Activated CD8-positive, alpha-beta memory T cell treated with anti-CD3 and anti-CD28 coated beads, Interleukin-2, amount 50 U/mL, for 1 hour (primary cell): ENCODE data around the gene LRFN2.

Experiments used
- DNase-seq: peaks from one replicate; pipeline ENCODE4 v3.0.0-alpha.2; 2020; ENCODE audit errors: extremely low read depth

The LRFN2 gene

DNA sequence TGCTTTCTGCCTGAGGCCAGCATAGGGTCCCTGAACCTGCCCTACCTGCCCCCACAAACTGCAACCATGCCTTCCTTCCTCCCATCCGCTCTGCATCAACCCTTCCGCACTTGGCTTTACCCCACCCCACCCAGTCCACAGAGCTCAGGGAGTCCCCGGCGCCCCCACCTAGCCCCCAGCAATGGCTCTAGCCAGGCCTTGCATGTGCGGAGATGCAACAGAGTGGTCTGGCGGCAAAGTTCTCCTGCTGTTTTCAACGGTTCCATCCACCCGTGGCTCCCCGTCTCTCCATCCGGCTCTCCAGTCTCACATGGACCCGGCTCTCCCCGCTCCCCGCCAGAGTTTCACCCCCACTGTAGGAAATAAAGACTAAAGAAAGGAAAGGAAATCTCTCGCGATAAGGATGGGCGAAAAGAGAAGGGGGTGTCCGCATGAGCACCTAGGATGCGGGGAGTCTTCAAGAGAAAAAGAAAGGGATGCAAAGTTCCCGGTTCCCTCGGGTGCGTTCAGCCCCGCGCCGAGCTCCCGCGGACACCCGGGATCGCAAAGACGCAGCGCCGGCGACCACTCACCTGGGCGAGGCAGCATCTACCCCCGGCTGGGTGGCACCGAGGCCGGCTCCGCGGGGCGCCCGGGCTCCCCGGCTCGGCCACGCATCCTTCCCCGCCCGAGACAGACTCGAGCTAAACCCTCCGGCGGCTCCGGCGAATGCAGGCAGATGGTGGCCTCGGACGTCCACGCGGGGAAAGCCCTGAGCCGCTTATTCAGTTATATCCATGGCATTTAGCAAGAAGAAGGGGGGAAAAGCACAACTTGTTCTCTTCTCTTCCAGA lies 579 bp downstream of the LRFN2 start:
- no peak for DNase-seq

DNA sequence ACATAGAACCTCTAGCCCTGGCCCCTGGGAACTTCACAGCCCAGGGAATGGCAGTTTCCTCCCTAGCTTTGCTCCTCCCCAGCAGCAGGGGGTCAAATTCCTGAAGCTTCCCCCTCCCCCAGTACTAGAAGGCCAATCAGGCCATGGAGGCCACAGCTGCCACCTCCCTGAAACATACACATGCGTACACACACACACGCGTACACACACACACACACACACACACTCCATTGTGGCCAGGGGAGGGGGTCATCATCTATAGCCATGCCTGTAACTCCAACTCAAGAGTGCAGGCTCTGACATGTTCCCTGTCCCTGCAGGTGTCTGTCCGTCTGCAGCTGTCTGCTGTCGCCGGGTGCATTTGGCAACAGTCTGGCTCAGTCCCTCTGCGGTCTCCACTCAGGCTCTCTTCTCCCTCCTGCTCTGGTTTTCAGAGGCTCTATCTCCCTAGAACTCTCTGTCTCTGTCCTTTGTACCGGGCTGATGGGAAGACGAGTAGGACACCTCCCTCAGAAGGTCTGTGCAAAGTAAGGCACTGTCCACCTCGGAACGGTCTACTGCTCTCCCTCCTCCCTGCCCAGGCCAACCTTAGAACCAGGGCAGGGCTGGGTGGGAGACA lies 1.4 kb downstream of the LRFN2 start:
- DNase-seq: no peak

DNA sequence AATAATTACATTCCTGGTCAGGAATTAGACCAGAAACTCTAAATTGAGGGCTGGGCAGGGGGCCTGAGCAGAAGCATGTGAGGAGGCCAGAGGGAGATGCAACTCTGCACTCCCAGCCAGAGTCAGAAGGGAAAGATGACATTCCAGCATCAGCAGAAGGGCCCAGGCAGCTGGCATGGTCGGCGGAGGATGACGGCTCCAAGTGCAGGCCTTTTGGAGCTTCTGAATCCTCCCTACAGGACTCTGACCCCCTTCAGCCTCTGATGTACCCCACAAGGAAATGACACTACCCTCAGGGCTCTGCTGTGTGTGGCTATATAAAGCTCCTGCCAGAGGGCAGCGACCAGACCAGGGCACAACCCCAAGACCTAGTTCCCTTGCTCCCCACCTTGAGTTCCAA lies 1.9 kb downstream of the LRFN2 start:
- no peak for DNase-seq

DNA sequence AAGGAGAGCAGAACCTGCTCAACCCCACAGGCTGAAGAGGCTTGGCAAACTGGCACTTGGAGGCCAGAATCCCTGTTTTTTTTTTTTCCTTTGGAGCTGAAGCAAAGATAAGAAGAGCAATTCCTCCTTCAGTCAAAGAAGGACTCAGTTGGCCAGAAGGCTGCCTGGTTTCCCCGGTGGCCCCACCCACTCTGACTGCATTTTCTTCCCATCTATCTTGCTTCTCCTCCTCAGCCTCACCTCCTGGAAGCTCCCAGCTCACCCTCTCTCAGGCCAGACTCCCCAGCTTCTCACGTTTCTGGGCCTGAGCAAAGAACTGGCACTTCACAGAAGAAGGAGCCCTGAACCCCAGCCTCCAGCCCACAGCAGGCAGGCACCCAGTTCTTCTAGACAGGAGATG lies 2.4 kb downstream of the LRFN2 start:
- no peak for DNase-seq

DNA sequence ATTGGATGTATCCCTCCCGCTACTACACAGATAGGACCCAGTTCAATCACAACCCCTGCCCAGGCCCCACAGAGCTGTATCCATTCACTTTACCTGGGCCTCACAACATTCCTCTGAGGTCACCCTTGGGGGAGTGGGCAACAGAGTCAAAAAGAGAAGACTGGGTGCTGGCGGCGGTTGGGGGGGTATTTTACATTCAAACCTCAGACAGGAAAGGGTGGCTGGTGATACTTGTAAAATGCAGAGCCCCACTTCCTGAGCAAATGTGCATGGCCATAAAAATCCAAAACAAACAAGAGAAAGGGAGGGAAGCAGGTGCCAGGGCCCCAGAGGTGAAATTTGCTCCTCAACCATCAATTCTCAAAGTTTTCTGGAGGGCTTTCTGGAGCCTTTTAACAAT lies 3.5 kb downstream of the LRFN2 start:
- no peak for DNase-seq

DNA sequence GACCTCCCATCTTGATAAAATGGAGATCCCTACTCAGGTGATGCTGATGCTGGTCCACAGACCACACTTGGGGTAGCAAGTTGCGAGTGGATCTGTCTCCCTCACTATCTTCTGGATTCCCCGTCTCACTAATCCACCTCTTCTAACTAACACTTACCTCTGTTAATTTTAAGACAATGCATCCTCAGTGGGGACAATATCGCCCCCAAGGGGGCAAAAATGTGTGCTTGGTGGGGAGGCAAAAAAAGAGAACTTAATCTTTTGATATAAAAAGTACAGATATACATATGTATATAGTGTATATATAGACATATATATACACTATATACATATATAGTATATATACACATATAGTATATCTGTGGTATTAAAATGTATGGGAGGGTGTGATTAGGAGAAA lies 4.3 kb downstream of the LRFN2 start:
- DNase-seq: no peak

DNA sequence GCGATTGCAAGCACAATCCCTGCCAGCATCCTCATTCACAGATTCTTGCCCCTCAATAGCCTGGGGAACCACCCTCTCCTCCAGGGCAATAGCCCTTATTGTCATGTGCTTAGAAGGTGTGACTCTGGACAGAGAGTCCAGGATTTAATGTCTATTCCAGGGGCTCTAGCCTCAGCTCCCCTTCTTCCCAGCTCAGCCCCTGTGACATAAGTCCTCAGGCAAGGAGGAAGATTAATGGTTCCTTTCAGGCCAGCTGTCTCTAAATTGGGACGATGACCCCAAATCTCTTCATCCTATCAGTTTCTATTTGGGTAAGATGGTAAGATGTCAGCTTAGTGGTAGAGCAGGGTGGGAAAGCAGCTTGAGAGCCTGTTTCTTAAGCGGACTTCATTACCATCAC lies 8.1 kb downstream of the LRFN2 start:
- no peak for DNase-seq

DNA sequence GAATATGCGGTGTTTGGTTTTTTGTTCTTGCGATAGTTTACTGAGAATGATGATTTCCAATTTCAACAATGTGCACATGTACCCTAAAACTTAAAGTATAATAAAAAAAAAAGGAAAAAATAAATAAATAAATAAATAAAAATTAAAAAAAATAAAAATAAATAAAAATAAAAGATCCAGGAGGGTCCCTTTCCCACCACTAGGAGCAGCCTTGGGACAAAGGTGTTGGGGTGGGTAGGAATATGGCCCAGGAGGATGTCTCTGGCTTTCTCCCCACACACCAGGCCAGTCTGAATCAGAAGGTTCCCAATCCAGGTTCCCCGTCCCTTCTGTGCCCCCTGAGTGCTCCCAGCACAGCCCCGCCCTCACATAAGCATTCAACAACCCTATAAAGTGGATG lies 9.5 kb downstream of the LRFN2 start:
- DNase-seq: no peak

DNA sequence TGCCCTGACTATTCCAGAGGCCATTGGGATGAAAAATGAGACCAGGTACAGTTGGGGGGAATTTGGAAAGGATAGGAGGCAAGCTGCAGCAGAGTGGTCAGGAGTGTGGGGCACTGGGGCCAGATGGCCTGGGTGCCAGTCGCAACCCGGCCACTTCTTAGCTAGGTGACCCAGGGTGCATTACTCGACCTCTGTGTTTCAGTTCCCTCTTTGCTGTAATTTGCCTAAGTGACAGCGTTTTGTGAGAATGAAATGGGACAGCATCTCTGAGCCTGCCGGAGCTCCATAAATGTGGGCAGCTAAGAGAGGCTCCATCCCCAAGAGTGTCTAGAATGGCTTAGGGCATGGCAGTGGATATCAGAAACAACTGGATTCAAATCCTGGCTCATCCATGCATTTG lies 13.9 kb downstream of the LRFN2 start:
- DNase-seq: no peak

DNA sequence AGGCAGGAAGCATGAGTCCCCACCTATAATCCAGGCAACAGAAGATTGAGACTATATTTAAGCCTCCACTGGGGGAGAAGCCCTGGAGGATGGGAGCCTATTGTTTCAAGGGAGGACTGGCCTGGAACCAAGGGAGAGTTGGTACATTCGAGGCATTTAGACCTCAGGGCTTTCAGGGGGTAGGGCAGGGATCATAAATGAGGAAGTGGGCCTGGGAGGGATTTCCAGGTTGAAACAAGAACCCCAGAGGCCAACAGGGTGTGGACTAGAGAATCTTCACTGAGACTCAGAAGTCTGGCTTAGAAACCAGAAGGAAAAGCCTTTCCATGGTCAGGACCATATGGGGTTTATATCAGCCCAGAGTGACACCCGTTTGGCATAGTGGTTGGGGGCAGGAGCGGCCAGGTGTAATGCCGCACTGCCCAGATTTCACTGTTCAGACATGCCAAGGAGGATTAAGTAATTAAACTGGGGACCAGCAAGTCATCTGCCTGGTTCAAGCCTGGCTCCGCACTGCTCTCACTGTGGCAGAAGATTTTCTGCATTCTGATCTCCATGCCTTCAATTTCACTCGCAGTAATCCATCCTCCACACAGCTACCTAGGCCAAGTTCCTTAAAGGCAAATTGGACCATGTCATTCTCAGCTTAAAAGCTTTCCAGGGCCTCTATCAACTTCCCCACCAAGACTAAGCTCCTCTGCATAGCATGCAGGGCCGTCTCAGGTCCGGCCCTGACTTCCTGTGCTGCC lies 17.8 kb downstream of the LRFN2 start:
- DNase-seq: no peak

DNA sequence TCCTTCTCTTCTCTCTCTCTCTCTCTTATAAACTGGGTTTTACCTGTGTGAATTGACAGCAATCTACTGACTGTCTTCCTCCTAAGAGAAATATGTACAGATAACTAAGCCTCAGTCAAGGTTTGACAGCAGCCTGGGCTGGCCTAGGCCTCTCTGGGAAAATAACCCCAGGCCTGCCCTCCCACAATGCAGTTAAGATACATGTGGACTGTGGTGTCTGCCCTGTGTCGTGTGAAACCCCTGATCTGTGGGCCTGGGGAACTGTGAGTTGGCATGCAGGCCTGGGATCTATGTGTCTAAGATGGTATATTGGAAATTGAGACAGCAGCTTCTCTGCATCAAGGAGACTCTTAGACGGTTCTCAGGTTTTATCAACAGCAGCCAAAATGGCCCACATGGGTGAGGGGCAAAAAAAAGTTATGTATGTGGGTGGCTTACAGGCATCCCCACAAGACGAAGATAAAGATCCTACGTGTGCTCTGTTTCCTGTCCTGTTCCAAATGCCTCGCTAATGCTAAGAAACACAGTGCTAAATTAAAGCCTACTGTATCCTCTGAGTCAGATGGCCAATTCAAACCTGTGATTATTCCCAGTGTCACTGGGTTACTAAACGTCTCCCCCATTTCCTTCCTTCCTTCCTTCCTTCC lies 19.0 kb downstream of the LRFN2 start:
- DNase-seq: no peak

DNA sequence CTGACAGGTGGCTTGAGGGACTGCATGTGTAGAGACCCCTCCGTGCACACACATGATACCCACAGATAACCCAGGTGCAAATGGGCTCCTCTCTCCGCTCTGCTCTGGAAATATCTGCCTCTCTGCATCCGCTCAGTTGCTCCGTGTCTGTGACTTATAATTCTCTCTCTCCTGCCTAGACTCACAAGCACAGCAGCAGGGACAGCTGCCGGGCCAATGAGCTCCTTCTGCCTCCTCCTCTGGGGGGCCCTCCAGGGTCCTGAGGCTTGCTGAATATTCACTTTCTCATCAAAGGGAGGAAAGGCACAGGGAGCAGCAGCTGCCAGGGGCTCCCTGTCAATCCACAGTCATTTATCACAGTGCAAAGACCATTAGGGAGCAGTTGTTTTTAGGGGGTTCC lies 24.1 kb downstream of the LRFN2 start:
- no peak for DNase-seq

DNA sequence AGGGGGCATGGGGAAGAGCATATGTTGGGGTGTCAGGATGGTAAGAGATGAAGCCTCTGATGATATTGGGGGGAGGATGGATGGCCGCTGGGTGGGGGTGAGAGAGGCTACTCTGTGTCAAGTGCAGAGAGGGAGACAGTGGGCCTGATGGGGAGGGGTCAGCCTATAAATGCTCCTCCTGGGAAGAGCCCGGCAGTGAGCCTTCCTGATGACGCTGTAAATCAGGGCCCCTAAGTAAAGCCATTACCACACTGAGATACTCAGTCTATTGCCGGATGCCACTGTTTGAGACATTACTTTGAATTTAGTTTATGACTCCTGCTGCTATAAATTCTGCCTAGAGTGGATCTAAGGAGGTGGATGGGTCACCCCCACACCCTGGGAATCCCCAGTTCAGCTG lies 28.1 kb downstream of the LRFN2 start:
- no peak for DNase-seq

DNA sequence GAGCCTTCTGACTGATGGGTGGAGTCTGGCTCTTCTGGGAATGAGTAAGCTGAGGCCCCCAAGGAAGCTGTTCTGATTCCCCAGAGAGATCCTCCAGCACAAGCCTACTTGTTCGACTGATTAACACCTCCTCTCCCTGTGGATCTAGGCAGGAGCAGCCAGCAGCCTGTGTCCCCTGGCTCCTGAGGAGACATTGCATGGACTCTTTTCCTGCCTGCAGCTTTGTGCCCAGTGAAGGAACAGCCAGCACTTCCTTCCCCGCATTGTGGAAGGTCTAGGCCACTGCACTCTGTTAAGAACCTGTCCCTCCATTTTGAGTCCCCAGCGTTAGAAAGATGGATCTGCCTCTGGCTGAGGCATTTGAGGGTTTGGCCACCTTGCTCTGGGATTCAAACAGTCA lies 29.1 kb downstream of the LRFN2 start:
- DNase-seq: no peak

DNA sequence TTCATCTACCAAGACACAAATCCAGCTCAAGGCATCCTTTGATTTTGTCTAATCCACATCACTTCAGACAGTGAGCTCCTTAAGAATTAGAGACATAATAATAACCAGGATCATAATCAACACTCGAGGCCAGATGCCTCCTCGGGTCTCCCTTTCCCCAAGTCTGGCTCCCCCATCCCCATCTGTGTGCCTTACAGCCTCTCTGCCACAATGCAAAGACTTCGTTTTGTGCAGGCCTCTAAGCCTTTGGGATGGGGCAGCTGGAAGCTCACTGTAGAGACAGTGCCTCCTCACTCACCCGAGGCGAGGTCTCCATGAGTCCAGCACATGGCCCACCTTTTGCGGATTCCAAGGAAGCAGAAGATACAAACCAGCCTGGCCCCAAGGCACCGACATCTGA lies 30.3 kb downstream of the LRFN2 start:
- no peak for DNase-seq

DNA sequence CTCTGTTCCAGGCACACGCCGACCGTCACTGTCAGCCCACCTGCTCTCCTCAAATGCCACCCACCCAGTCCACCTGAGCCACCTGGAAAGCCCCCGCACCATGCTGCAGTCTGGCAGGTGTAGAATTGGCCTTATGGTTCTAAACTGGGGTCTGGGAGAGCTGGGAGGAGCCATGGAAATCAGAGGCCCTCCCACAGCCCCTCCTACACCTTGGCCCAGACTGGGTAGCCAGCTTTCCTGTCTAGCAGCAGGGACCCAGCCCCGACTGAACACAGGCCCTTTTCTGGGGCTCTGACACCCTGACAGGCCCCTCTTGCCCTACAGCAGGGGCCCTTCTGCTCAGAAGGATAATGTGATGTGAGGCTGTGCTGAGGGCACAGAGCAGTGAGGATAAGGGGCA lies 31.1 kb downstream of the LRFN2 start:
- DNase-seq: no peak

DNA sequence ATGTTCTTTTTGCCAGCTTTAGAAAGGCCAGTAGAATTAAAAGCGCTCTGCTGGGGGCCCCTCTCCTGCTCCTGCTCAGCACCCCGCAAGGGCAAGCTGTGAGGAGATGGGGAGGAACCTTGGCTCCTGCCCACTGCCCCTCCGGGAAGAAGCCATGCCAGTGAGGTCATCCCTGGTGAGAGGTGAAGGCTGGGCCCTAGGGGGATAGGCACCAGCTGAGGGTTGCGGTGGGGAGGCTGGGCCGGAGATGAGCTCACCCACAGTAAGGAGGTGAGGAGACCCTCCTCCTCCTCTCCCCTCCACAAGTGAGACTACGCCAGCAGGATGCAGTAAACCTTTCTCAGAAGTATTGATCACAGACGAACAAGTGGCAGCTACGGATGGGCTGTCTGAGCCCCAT lies 32.1 kb downstream of the LRFN2 start:
- no peak for DNase-seq

DNA sequence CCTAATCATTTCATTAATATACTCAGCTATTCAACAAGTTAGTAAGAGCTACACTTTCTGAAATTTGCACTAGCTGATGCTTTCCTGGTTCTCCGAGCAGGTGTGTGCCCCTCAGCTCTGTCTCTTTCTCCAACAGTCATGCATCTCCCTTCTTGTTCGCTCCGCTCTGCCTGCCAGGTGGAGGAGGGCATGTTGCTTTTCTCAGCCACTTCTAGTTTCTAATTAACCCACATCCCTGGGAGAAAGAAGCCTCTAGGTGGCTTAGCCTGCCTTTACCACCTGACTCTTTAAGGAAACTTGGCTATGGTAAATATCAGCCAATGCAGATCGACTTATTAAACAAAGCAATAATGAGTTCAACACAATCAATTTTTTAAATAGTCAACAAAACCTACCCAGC lies 34.2 kb downstream of the LRFN2 start:
- no peak for DNase-seq

DNA sequence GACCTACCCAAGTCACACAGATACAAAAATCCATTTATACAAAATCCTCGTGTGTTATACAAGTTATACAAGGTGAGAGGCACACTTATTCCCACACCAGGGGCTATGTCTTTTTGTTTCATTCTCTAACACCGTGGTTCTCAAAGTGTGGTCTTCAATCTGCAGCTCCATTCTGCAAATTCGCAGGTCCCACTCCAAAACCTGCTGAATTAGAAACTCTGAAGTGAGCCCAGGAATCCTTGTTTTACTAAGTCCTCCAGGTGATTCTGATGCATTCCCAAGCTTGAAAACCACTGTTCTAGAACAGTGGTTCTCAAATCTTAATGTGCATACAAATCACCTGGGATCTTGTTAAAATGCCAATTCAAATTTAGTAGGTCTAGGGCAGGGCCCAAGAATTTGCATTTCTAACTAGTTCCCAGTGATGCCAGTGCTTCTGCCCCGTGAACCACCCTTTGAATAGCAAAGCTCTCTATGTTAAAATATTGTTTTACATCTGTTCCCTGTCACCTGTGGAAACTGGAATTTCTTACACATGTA lies 35.1 kb downstream of the LRFN2 start:
- no peak for DNase-seq

DNA sequence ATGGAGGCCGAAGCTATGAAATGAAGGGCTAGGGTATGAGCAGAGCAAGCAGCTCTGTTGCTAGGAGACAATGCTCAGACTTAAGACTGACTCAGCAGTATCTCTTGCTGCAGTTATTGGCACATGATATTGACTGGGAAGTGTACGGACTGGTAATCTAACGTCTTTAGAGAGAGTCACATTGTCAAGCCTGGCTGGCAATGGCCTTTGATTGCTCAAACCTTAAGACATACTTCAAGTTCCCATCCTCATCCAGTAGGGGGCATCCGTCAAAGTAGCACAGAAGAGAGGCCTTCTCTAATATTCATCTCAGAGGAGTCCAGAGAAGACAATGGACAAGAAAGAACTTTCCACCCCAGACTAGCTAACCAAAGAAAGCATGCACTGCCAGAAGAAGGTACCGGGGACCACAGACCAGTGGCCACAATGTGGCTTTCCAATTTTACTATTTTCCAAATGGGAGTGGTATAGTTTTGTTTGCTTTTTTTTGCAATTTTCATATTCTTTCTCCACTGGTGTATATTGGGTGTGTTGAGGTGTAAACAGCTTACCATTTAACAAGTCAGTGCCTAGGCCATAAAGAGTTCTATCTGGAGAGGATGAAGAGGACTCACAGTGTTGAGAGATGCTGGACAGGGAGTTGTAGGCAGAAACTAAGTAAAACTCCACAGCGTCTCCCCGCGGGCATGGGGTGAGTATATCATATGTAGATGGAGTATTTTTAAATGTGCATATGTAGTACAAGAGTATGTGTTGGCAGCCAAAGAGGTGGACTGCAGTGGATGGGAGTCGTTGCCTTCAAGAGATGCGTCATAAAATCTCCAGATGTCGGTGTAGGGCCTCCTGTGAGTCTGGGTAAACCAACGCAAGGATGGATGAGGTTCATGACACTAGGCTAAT lies 36.7 kb downstream of the LRFN2 start:
- no peak for DNase-seq

DNA sequence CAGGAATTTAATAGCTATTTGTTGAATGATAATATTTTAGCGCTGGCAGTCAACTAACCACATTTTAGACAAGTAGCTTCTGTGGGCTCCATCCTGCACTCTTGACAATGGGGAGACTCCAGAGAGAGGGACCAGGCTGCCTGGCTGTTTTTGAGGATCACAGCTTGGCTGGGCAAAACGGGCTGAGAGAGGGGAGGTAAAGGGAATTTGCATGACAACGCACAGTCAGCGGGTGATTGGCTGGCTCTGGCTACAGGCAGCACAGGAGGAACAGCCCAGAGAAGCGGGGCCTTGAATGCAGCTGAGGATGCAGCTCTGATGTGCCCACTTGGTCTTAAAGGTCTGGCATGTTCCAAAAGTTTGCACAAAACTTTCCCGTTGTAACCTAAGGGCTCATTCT lies 41.2 kb downstream of the LRFN2 start:
- DNase-seq: no peak
